RWPE1 (cell line): ENCODE data around the gene SLC38A10.

ENCODE experiments used
- CTCF ChIA-PET: fragments of 350-600 bp; sonication (Branson Sonifier 250); formaldehyde crosslinking; extraction: SDS; loops from one replicate; lab custom pipeline; 2021; lab: Yijun Ruan, JAX
- POLR2A ChIA-PET: fragments of 400-600 bp; formaldehyde crosslinking; extraction: SDS; loops from one replicate; lab custom pipeline; 2020; ENCODE audit warnings: antibody characterized with exemption; ENCODE audit not compliant: low non-redundant PET; lab: Yijun Ruan, JAX
- DNase-seq: peaks from one replicate; pipeline ENCODE4 v3.0.0; 2012; ENCODE audit warnings: low spot score
- H3K27ac ChIP-seq: fragments of 450-650 bp; 2 replicates; pipeline ENCODE4 v1.5.1; 2017
- CTCF ChIP-seq: fragments of 450-650 bp; conservative IDR thresholded peaks from 2 replicates; pipeline ENCODE4 v1.5.1; 2017; ENCODE audit warnings: low read depth, mild to moderate bottlenecking

The SLC38A10 gene

GRCh38 chr17:81325714-81326358, 30.7 kb upstream of the SLC38A10 start:
- POLR2A ChIA-PET: no interaction called here
- CTCF ChIA-PET: no interaction called here
- TF ChIP-seq CTCF: no peak
- DNase-seq: no peak
- H3K27ac ChIP-seq: peak overlapping the region; percentile 99

GRCh38 chr17:81324851-81325713, 30.0 kb upstream of the SLC38A10 start:
- H3K27ac ChIP-seq: peak overlapping the region; percentile 99
- POLR2A ChIA-PET: no interaction called here
- TF ChIP-seq CTCF: no peak
- CTCF ChIA-PET: interaction anchor here (0.6 to 1.2 kb wide), 2 partner anchors 17 to 29 kb away, joined by 3 to 7 read pairs; no protein-coding TSS in a partner anchor
- DNase-seq: no peak

- H3K27ac ChIP-seq: peak overlapping the region; percentile 99
- no peak for TF ChIP-seq CTCF
- CTCF ChIA-PET: interaction anchor here (0.6 to 1.4 kb wide), 4 partner anchors 15 to 72 kb away, joined by 3 to 7 read pairs (median 6); no protein-coding TSS in a partner anchor
- POLR2A ChIA-PET: interaction anchor here (0.7 kb wide), 1 partner anchor 26 kb away, joined by 3 read pairs; no protein-coding TSS in a partner anchor
- DNase-seq: no peak
Measured at GRCh38 chr17:81324177-81324850, 29.2 kb upstream of the SLC38A10 start.

GRCh38 chr17:81323411-81323868, 28.3 kb upstream of the SLC38A10 start:
- no peak for DNase-seq
- POLR2A ChIA-PET: interaction anchor here (0.7 kb wide), 1 partner anchor 25 kb away, joined by 3 read pairs; no protein-coding TSS in a partner anchor
- no peak for TF ChIP-seq CTCF
- CTCF ChIA-PET: interaction anchor here (0.6 to 1.5 kb wide), 7 partner anchors 10 to 81 kb away, joined by 3 to 8 read pairs (median 6); no protein-coding TSS in a partner anchor
- H3K27ac ChIP-seq: peak overlapping the region; percentile 99

GRCh38 chr17:81323083-81323369, 27.9 kb upstream of the SLC38A10 start:
- no peak for DNase-seq
- ChIA-PET POLR2A (no interaction called here), CTCF (interaction anchor here (0.6 to 1.5 kb wide), 8 partner anchors 9 to 81 kb away, joined by 3 to 8 read pairs (median 6); no protein-coding TSS in a partner anchor)
- peak overlapping the region; percentile 99 for H3K27ac ChIP-seq
- peak; percentile 11; the same call in 1 of the 2 replicates for TF ChIP-seq CTCF
